ENCODE results near the gene STUM.
"Not testable (repeated sequence)": the region's sequence is repeated elsewhere in the genome, so short reads cannot be mapped to it uniquely, and the experiment has no call there.

The STUM gene

GRCh38 chr1:226611301-226611700 is 62.7 kb downstream of the STUM start:
- Histone ChIP-seq H3K36me3 (no peaks in the 10 kb centered on the region), H3K4me3 (no peak overlapping the region), H3K9me3 (no peaks in the 10 kb centered on the region), H3K4me1 (peaks cover 0 to 6% (median 0%) of the 10 kb centered on the region in 4 donors), H3K27me3 (peaks cover 0 to 2% of the 10 kb centered on the region in 2 donors), H3K27ac (no peak overlapping the region)
- TF ChIP-seq CTCF (IDR thresholded peaks at IDR 0.05) = no peak
- intact Hi-C loops (cut with DNase I; ENCODE audit: low total_unique reads) = no loop called here
- DNase-seq = no peak

GRCh38 chr1:226611980-226612379 is 63.4 kb downstream of the STUM start:
- H3K36me3 ChIP-seq; H3K27me3 ChIP-seq; H3K27ac ChIP-seq; intact Hi-C loops (cut with DNase I; ENCODE audit: low total_unique reads); H3K9me3 ChIP-seq; H3K4me1 ChIP-seq; DNase-seq; H3K4me3 ChIP-seq: not testable (repeated sequence)

- TF ChIP-seq CTCF (IDR thresholded peaks at IDR 0.05) = no peak
- intact Hi-C loops (cut with DNase I; ENCODE audit: low total_unique reads) = no loop called here
- Histone ChIP-seq H3K27ac (no peak overlapping the region), H3K9me3 (no peaks in the 10 kb centered on the region), H3K4me3 (no peak overlapping the region), H3K27me3 (peaks cover 0 to under 1% of the 10 kb centered on the region in 2 donors), H3K4me1 (no peaks in the 10 kb centered on the region), H3K36me3 (no peaks in the 10 kb centered on the region)
- peak in 1 of 2 donors; percentile 41 for DNase-seq
Observed at GRCh38 chr1:226615876-226616275, 67.3 kb downstream of the STUM start.

GRCh38 chr1:226616636-226617035 is 68.1 kb downstream of the STUM start:
- no peaks in the 10 kb centered on the region for H3K36me3 ChIP-seq
- no peak overlapping the region for H3K27ac ChIP-seq
- H3K4me1 ChIP-seq = no peaks in the 10 kb centered on the region
- no peak for TF ChIP-seq CTCF (IDR thresholded peaks at IDR 0.05)
- H3K27me3 ChIP-seq = no peaks in the 10 kb centered on the region
- intact Hi-C loops (cut with DNase I; ENCODE audit: low total_unique reads) = no loop called here
- no peak overlapping the region for H3K4me3 ChIP-seq
- peak; percentile 11 to 28 for DNase-seq
- no peaks in the 10 kb centered on the region for H3K9me3 ChIP-seq

- Histone ChIP-seq H3K4me1 (no peaks in the 10 kb centered on the region), H3K4me3 (no peak overlapping the region), H3K9me3 (peaks cover 0 to 4% (median under 1%) of the 10 kb centered on the region in 3 donors), H3K27me3 (no peaks in the 10 kb centered on the region), H3K27ac (no peak overlapping the region), H3K36me3 (no peaks in the 10 kb centered on the region)
- intact Hi-C loops (cut with DNase I; ENCODE audit: low total_unique reads) = no loop called here
- peak in 1 of 2 donors; percentile 15 for DNase-seq
- TF ChIP-seq CTCF (IDR thresholded peaks at IDR 0.05) = no peak
Observed at GRCh38 chr1:226617109-226617508, 68.5 kb downstream of the STUM start.

GRCh38 chr1:226617719-226618118 is 69.2 kb downstream of the STUM start:
- H3K27me3 ChIP-seq; H3K36me3 ChIP-seq; intact Hi-C loops (cut with DNase I; ENCODE audit: low total_unique reads); H3K4me3 ChIP-seq; H3K4me1 ChIP-seq; H3K9me3 ChIP-seq; H3K27ac ChIP-seq: not testable (repeated sequence)
- peak in 1 of 2 donors; percentile 7 for DNase-seq

- no peak overlapping the region for H3K27ac ChIP-seq
- no peaks in the 10 kb centered on the region for H3K4me1 ChIP-seq
- H3K9me3 ChIP-seq = peaks cover 0 to 4% (median 4%) of the 10 kb centered on the region in 3 donors
- no peaks in the 10 kb centered on the region for H3K27me3 ChIP-seq
- no peak overlapping the region for H3K4me3 ChIP-seq
- intact Hi-C loops (cut with DNase I; ENCODE audit: low total_unique reads) = no loop called here
- no peak for TF ChIP-seq CTCF (IDR thresholded peaks at IDR 0.05)
- H3K36me3 ChIP-seq = no peaks in the 10 kb centered on the region
- DNase-seq = peak in 1 of 2 donors; percentile 31
Observed at GRCh38 chr1:226618380-226618779, 69.8 kb downstream of the STUM start.

Data from tibial artery (tissue), 4 donors.